Suprapubic skin (tissue), 4 donors: ENCODE results near the gene BBIP1. TPM values are rescaled to one million over a fixed set of nuclear protein-coding genes. Genes with fewer than 3 reads are reported as not detected.

Source experiments
- DNase-seq, 2 donors: peaks; one replicate each; pipeline ENCODE4 v3.0.0-alpha.2; 2019; ENCODE audit warnings: low spot score in 2 of 2
- H3K27ac ChIP-seq: fragments of 200-600 bp; sonication (generic); one replicate; pipeline ENCODE4 v1.5.1; 2019
- H3K27me3 ChIP-seq: fragments of 200-600 bp; sonication (generic); one replicate; pipeline ENCODE4 v1.5.1; 2019
- H3K36me3 ChIP-seq: fragments of 200-600 bp; sonication (generic); one replicate; pipeline ENCODE4 v1.5.1; 2019
- H3K4me1 ChIP-seq: fragments of 200-600 bp; sonication (generic); one replicate; pipeline ENCODE4 v1.5.1; 2019
- H3K4me3 ChIP-seq: fragments of 200-600 bp; sonication (generic); one replicate; pipeline ENCODE4 v1.5.1; 2019; ENCODE audit warnings: mild to moderate bottlenecking
- H3K9me3 ChIP-seq: fragments of 200-600 bp; sonication (generic); one replicate; pipeline ENCODE4 v1.5.1; 2019
- CTCF ChIP-seq, 2 donors: fragments of 200-600 bp in 1 of 2; fragments of 450-650 bp in 1 of 2; sonication (generic) in 1 of 2; IDR thresholded peaks; one replicate each; pipeline ENCODE4 v1.5.1; 2016 to 2019; ENCODE audit warnings: antibody characterized with exemption in 2 of 2, mild to moderate bottlenecking in 1 of 2, moderate library complexity in 1 of 2
- EP300 ChIP-seq: sonication (generic); formaldehyde crosslinking; IDR thresholded peaks from one replicate; pipeline ENCODE4 v1.6.1; 2017; ENCODE audit warnings: antibody characterized with exemption
- POLR2A ChIP-seq, 2 donors: fragments of 450-650 bp; IDR thresholded peaks; one replicate each; pipeline ENCODE4 v1.6.1; 2017; ENCODE audit warnings: antibody characterized with exemption in 2 of 2, mild to moderate bottlenecking in 2 of 2, moderate library complexity in 2 of 2
- POLR2AphosphoS5 ChIP-seq, 3 donors: sonication (generic); formaldehyde crosslinking; IDR thresholded peaks; one replicate each; pipeline ENCODE4 v1.6.1; 2017; ENCODE audit warnings: antibody characterized with exemption in 3 of 3
- WGBS: methylation state at CpG from one replicate; pipeline ENCODE4 v1.1.5; 2018; 5-methylcytosine and 5-hydroxymethylcytosine counted together
- total RNA-seq, 4 donors: library from RNA; depleted of rRNA; stranded (reverse); fragments of >200 nt; gene quantifications; one replicate each; pipeline ENCODE4 v1.1.0, GENCODE V29; 2016

BBIP1 gene
- 10 to 100 TPM in 2 of 4 donors, 1 to 10 TPM in 2; 6.5 to 14.0 (median 10.3) TPM for total RNA-seq

- DNase-seq: no peak
- Histone ChIP-seq H3K9me3 (no peaks in the 10 kb centered on the region), H3K4me1 (peaks cover 39% of the 10 kb centered on the region), H3K36me3 (no peaks in the 10 kb centered on the region), H3K4me3 (peak within 1 kb of the TSS; percentile 86), H3K27me3 (no peaks in the 10 kb centered on the region), H3K27ac (peak within 1 kb of the TSS; percentile 99)
- TF ChIP-seq POLR2AphosphoS5 (IDR thresholded peaks at IDR 0.05): peak; percentile 7 to 85 (median 44)
- TF ChIP-seq CTCF (IDR thresholded peaks at IDR 0.05): no peak
- TF ChIP-seq EP300: no peak
- peak in 1 of 2 donors; percentile 65 for TF ChIP-seq POLR2A (IDR thresholded peaks at IDR 0.05)
- WGBS: under 1% methylated on average over 18 of the region's 40 CpGs
These were observed at the start of gene BBIP1 for GRCh38 chr10:110918643-110919348. Gene BBIP1, minus strand, starts transcription at chr10:110919180. Its CDS starts 1,023 bp downstream, at chr10:110918157.

- Histone ChIP-seq H3K4me1 (peaks cover 13% of the 10 kb centered on the region), H3K4me3 (no peak overlapping the region), H3K27me3 (no peaks in the 10 kb centered on the region), H3K36me3 (no peaks in the 10 kb centered on the region), H3K9me3 (no peaks in the 10 kb centered on the region), H3K27ac (no peak overlapping the region)
- TF ChIP-seq POLR2AphosphoS5 (IDR thresholded peaks at IDR 0.05): no peak
- no peak for TF ChIP-seq POLR2A (IDR thresholded peaks at IDR 0.05)
- TF ChIP-seq EP300: no peak
- TF ChIP-seq CTCF (IDR thresholded peaks at IDR 0.05): no peak
- WGBS: 0% methylated on average over 1 of the region's 1 CpG
- DNase-seq: no peak
These were observed 48.7 kb upstream of the BBIP1 start for GRCh38 chr10:110967645-110968044.

GRCh38 chr10:110967009-110967630, 48.1 kb upstream of the BBIP1 start:
- Histone ChIP-seq H3K27me3 (no peaks in the 10 kb centered on the region), H3K27ac (no peak overlapping the region), H3K9me3 (no peaks in the 10 kb centered on the region), H3K36me3 (no peaks in the 10 kb centered on the region), H3K4me1 (peaks cover 13% of the 10 kb centered on the region), H3K4me3 (no peak overlapping the region)
- WGBS: 72% methylated on average over 3 of the region's 3 CpGs
- TF ChIP-seq POLR2AphosphoS5 (IDR thresholded peaks at IDR 0.05): no peak
- DNase-seq: no peak

GRCh38 chr10:110966146-110966545, 47.2 kb upstream of the BBIP1 start:
- H3K9me3 ChIP-seq: no peaks in the 10 kb centered on the region
- H3K27me3 ChIP-seq: no peaks in the 10 kb centered on the region
- WGBS: 86% methylated on average over 1 of the region's 1 CpG
- H3K27ac ChIP-seq: no peak overlapping the region
- no peaks in the 10 kb centered on the region for H3K36me3 ChIP-seq
- no peak overlapping the region for H3K4me3 ChIP-seq
- DNase-seq: no peak
- peaks cover 13% of the 10 kb centered on the region for H3K4me1 ChIP-seq
- no peak for TF ChIP-seq POLR2AphosphoS5 (IDR thresholded peaks at IDR 0.05)

GRCh38 chr10:110965216-110965615, 46.2 kb upstream of the BBIP1 start:
- H3K27me3 ChIP-seq: no peaks in the 10 kb centered on the region
- peaks cover 13% of the 10 kb centered on the region for H3K4me1 ChIP-seq
- no peak for DNase-seq
- TF ChIP-seq POLR2AphosphoS5 (IDR thresholded peaks at IDR 0.05): no peak
- no peak for TF ChIP-seq POLR2A (IDR thresholded peaks at IDR 0.05)
- no peak for TF ChIP-seq CTCF (IDR thresholded peaks at IDR 0.05)
- TF ChIP-seq EP300: no peak
- H3K27ac ChIP-seq: no peak overlapping the region
- no peak overlapping the region for H3K4me3 ChIP-seq
- H3K9me3 ChIP-seq: no peaks in the 10 kb centered on the region
- no peaks in the 10 kb centered on the region for H3K36me3 ChIP-seq

GRCh38 chr10:110964681-110965080, 45.7 kb upstream of the BBIP1 start:
- Histone ChIP-seq H3K9me3 (no peaks in the 10 kb centered on the region), H3K27ac (no peak overlapping the region), H3K27me3 (no peaks in the 10 kb centered on the region), H3K4me3 (no peak overlapping the region), H3K4me1 (peaks cover 14% of the 10 kb centered on the region), H3K36me3 (no peaks in the 10 kb centered on the region)
- 94% methylated on average over 5 of the region's 5 CpGs for WGBS
- DNase-seq: no peak
- TF ChIP-seq EP300: no peak
- TF ChIP-seq POLR2A (IDR thresholded peaks at IDR 0.05): no peak
- TF ChIP-seq CTCF (IDR thresholded peaks at IDR 0.05): no peak
- no peak for TF ChIP-seq POLR2AphosphoS5 (IDR thresholded peaks at IDR 0.05)
